Prostate gland (tissue), 2 donors: ENCODE measurements around the gene MYCL. TPM values are rescaled to one million over a fixed set of nuclear protein-coding genes. Genes with fewer than 3 reads are reported as not detected.
A peak's percentile ranks its signal among the peaks of the same experiment; 100 is the strongest.

ENCODE experiments used
- DNase-seq: peaks from one replicate; pipeline ENCODE4 v3.0.0-alpha.2; 2019; ENCODE audit warnings: low spot score
- H3K27ac ChIP-seq, 2 donors: fragments of 200-600 bp; sonication (generic); 2 replicates each; pipeline ENCODE4 v1.5.1; 2017 to 2019
- H3K27me3 ChIP-seq: fragments of 200-600 bp; sonication (generic); replicated peaks from 2 replicates; pipeline ENCODE4 v1.5.1; 2019; ENCODE audit not compliant: insufficient read depth
- H3K36me3 ChIP-seq, 2 donors: fragments of 200-600 bp; sonication (generic); 1 replicate in 1 of 2; 2 replicates in 1 of 2; pipeline versions ENCODE4 v1.5.1 to v1.8.1; 2017 to 2019
- H3K4me1 ChIP-seq: fragments of 200-600 bp; sonication (generic); replicated peaks from 2 replicates; pipeline ENCODE4 v1.5.1; 2019
- H3K4me3 ChIP-seq, 2 donors: fragments of 200-600 bp; sonication (generic); 2 replicates each; pipeline ENCODE4 v1.5.1; 2017 to 2019
- H3K9me3 ChIP-seq: fragments of 200-600 bp; sonication (generic); 2 replicates; pipeline ENCODE4 v1.5.1; 2017
- POLR2A ChIP-seq: fragments of 450-650 bp; IDR thresholded peaks from one replicate; pipeline ENCODE4 v1.6.1; 2016; ENCODE audit warnings: antibody characterized with exemption, mild to moderate bottlenecking
- POLR2AphosphoS5 ChIP-seq: sonication (generic); formaldehyde crosslinking; IDR thresholded peaks from one replicate; pipeline ENCODE4 v1.6.1; 2017; ENCODE audit warnings: antibody characterized with exemption
- WGBS: methylation state at CpG from one replicate; pipeline ENCODE4 v1.1.5; 2018; 5-methylcytosine and 5-hydroxymethylcytosine counted together
- intact Hi-C: fragments of 100-400 bp; cut with DNase I; formaldehyde crosslinking; loops from one replicate; pipeline ENCODE4 v1.14.2; 2022
- total RNA-seq, 2 donors: library from RNA; depleted of rRNA; stranded (reverse); fragments of >200 nt; gene quantifications; one replicate each; pipeline ENCODE4 v1.1.0, GENCODE V29; 2016
- TF ChIP-seq, protein P1 (sequence below), 4 experiments: fragments of 200-600 bp in 2 of 4; fragments of 450-650 bp in 2 of 4; sonication (generic) in 2 of 4; IDR thresholded peaks; 1 replicate in 3 of 4; 2 replicates in 1 of 4; pipeline ENCODE4 v1.5.1; 2016 to 2019; ENCODE audit warnings: antibody characterized with exemption in 4 of 4, mild to moderate bottlenecking in 2 of 4, moderate library complexity in 2 of 4

The MYCL gene
- total RNA-seq, 2 donors from 2014 or later = 14.5 to 19.7 TPM

DNA sequence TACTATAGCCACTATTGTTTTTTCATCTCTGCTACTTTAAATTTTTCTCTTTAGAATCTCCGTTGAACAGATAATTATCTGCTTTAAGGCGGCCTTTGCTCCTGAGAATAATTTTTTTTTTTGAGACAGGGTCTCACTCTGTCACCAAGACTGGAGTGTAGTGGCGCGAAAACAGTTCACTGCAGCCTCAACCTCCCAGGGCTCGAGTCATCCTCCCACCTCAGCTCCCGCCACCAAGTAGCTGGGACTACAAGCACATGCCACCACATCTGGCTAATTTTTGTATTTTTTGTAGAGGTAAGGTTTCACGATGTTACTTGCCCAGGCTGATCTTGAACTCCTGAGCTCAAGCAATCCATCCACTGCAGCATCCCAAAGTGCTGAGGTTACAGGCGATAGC is 47.0 kb downstream of the MYCL start:
- no peaks in the 10 kb centered on the region for H3K27me3 ChIP-seq
- DNase-seq = no peak
- intact Hi-C loops = no loop called here
- no peak overlapping the region for H3K27ac ChIP-seq
- TF ChIP-seq POLR2A (no peak), POLR2AphosphoS5 (no peak)
- TF ChIP-seq, protein P1, sequence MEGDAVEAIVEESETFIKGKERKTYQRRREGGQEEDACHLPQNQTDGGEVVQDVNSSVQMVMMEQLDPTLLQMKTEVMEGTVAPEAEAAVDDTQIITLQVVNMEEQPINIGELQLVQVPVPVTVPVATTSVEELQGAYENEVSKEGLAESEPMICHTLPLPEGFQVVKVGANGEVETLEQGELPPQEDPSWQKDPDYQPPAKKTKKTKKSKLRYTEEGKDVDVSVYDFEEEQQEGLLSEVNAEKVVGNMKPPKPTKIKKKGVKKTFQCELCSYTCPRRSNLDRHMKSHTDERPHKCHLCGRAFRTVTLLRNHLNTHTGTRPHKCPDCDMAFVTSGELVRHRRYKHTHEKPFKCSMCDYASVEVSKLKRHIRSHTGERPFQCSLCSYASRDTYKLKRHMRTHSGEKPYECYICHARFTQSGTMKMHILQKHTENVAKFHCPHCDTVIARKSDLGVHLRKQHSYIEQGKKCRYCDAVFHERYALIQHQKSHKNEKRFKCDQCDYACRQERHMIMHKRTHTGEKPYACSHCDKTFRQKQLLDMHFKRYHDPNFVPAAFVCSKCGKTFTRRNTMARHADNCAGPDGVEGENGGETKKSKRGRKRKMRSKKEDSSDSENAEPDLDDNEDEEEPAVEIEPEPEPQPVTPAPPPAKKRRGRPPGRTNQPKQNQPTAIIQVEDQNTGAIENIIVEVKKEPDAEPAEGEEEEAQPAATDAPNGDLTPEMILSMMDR (IDR thresholded peaks at IDR 0.05) = no peak
- no peaks in the 10 kb centered on the region for H3K9me3 ChIP-seq
- WGBS = 97% methylated on average over 8 of the region's 8 CpGs
- no peaks in the 10 kb centered on the region for H3K36me3 ChIP-seq
- peaks cover 14% of the 10 kb centered on the region for H3K4me1 ChIP-seq
- no peak overlapping the region for H3K4me3 ChIP-seq

- no peak for TF ChIP-seq POLR2AphosphoS5
- TF ChIP-seq, protein P1 (IDR thresholded peaks at IDR 0.05) = no peak
- H3K27me3 ChIP-seq = no peaks in the 10 kb centered on the region
- no peaks in the 10 kb centered on the region for H3K9me3 ChIP-seq
- H3K4me1 ChIP-seq = peaks cover 14% of the 10 kb centered on the region
- no peak overlapping the region for H3K27ac ChIP-seq
- no peaks in the 10 kb centered on the region for H3K36me3 ChIP-seq
- intact Hi-C loops = no loop called here
- H3K4me3 ChIP-seq = no peak overlapping the region
- DNase-seq = no peak
Observed at GRCh38 chr1:39854314-39854713, 47.4 kb downstream of the MYCL start.

DNA sequence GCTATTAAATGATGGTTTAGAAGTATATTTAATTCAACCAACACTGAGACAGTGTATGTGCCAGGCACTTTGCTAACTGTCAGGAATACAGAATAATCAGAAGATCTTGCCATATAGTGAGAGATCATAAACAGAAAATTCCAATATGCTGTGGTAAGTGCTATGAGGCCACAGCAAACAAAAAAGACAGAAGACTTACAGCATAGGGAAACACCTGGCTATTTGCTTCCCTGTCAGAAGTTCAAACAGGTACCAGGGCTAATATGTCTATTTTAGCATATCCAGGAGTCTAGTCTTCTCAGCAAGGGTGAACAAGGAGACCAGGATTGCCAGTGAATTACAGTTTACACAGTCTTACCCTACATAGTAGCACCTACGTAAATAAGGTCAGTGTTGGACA is 48.8 kb downstream of the MYCL start:
- Histone ChIP-seq H3K27me3 (no peaks in the 10 kb centered on the region), H3K4me3 (no peak overlapping the region), H3K36me3 (no peaks in the 10 kb centered on the region), H3K27ac (peak overlapping the region; percentile 6 to 77), H3K4me1 (peaks cover 14% of the 10 kb centered on the region), H3K9me3 (no peaks in the 10 kb centered on the region)
- intact Hi-C loops = no loop called here
- TF ChIP-seq, protein P1 (IDR thresholded peaks at IDR 0.05) = no peak
- DNase-seq = no peak
- 61% methylated on average over 1 of the region's 1 CpG for WGBS

DNA sequence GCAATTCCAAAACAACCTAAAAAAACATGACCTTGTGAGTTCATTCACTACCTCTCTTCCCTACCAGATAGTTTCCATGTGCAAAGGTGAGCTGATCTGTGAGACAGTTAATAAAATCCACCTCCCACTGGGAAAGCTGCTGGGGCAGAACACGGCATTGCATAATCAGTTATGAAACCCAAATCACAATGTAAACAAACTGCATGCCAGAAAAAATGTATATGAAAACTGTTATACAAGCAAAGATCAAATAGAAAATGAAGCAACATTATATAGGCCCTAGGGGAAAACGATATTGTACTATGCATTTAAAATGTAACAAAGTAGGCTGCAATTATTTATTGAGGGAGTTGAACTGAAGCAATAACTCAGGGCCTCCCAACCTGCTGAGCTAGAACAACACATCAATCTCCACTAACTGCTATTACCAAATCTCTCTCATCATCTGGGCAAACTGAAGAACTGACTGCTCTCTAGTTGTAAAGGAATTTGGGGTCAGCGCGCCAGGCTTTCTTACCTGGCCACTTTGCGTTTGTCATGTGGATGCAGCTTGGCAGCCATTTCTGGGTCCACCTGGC is 49.4 kb downstream of the MYCL start:
- intact Hi-C loops = no loop called here
- 40% methylated on average over 5 of the region's 5 CpGs for WGBS
- Histone ChIP-seq H3K9me3 (no peaks in the 10 kb centered on the region), H3K27ac (peak overlapping the region; percentile 20 to 77), H3K4me3 (no peak overlapping the region), H3K36me3 (no peaks in the 10 kb centered on the region), H3K27me3 (no peaks in the 10 kb centered on the region), H3K4me1 (peaks cover 14% of the 10 kb centered on the region)
- TF ChIP-seq POLR2AphosphoS5 (peak; percentile 61), POLR2A (no peak)
- TF ChIP-seq, protein P1 (IDR thresholded peaks at IDR 0.05) = no peak
- DNase-seq = peak; percentile 67

DNA sequence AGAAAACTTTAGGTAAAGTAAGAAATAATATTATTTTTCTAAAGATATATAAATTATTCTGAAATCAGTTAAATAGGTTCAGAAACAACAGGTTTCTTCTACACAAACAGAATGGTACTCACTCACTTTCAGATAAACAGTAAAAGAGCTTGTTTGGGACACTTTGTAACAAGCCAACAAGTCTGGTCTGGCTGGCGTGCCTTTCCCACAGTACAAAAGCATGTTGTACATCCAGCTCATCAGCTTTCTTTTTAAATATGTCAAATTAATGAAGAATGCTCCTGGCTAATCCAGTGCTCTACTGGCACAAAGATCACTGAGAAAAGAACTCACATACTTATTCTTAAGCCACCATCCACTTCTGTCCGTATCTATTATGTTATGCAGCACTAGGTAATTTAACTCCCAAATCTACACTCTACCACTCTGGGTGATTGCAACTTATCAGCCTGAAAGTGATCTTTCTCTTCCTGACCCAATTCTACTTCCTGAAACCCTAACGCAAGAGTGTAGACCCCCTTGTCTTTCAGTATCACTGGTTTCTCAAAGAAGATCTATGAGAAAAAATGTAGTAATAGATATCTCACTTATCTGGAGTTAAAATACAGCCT is 51.0 kb downstream of the MYCL start:
- Histone ChIP-seq H3K4me3 (no peak overlapping the region), H3K4me1 (peaks cover 14% of the 10 kb centered on the region), H3K27ac (peak overlapping the region; percentile 70 to 77), H3K27me3 (no peaks in the 10 kb centered on the region), H3K36me3 (no peaks in the 10 kb centered on the region), H3K9me3 (no peaks in the 10 kb centered on the region)
- DNase-seq = peak; percentile 85
- 28% methylated on average over 3 of the region's 3 CpGs for WGBS
- TF ChIP-seq, protein P1 (IDR thresholded peaks at IDR 0.05) = no peak
- peak; percentile 91 for TF ChIP-seq POLR2AphosphoS5
- intact Hi-C loops = no loop called here
